DND-41 (cell line): ENCODE results near the gene MAP2K3.
"Not testable (repeated sequence)": the region's sequence is repeated elsewhere in the genome, so short reads cannot be mapped to it uniquely, and the experiment has no call there.

Experiments
- ATAC-seq: fragments of 200-7000 bp; cut with Tn5 transposase; 3 replicates; pipeline ENCODE4 v1.9.1; 2021; ENCODE audit warnings: low read depth; ENCODE audit not compliant: insufficient read depth
- DNase-seq: peaks from one replicate; pipeline ENCODE4 v3.0.0-alpha.2; 2020
- H2AFZ ChIP-seq: 2 replicates; pipeline ENCODE4 v1.6.0; 2012; ENCODE audit warnings: low read depth, low read length
- H3K27ac ChIP-seq: 2 replicates; pipeline ENCODE4 v1.5.1; 2012; ENCODE audit warnings: low read length, inconsistent platforms
- H3K27me3 ChIP-seq: fragments of 200-600 bp; sonication (generic); 2 replicates; pipeline ENCODE4 v1.6.0; 2012; ENCODE audit warnings: low read length, mild to moderate bottlenecking, inconsistent platforms; ENCODE audit not compliant: insufficient read depth, poor library complexity
- H3K36me3 ChIP-seq: 2 replicates; pipeline ENCODE4 v1.5.1; 2012; ENCODE audit warnings: low read length, inconsistent platforms; ENCODE audit not compliant: insufficient read depth
- H3K4me1 ChIP-seq: 2 replicates; pipeline ENCODE4 v1.5.1; 2012; ENCODE audit warnings: mild to moderate bottlenecking, low read length; ENCODE audit not compliant: insufficient read depth
- H3K4me2 ChIP-seq: 2 replicates; pipeline ENCODE4 v1.6.0; 2012; ENCODE audit warnings: mild to moderate bottlenecking, moderate library complexity, low read length, inconsistent platforms; ENCODE audit not compliant: insufficient read depth
- H3K4me3 ChIP-seq, 2 experiments: fragments of 200-600 bp in 1 of 2; shearing (Covaris generic) in 1 of 2; 2 replicates each; pipeline ENCODE4 v1.5.1; 2012 to 2016; ENCODE audit warnings: inconsistent platforms in 2 of 2, low read length in 2 of 2, mild to moderate bottlenecking in 2 of 2, low read depth in 1 of 2, moderate library complexity in 1 of 2
- H3K79me2 ChIP-seq: 2 replicates; pipeline ENCODE4 v1.6.0; 2012; ENCODE audit warnings: low read length, inconsistent platforms; ENCODE audit not compliant: insufficient read depth
- H3K9ac ChIP-seq: 2 replicates; pipeline ENCODE4 v1.6.0; 2012; ENCODE audit warnings: low read depth, mild to moderate bottlenecking, inconsistent platforms, low read length, moderate library complexity
- H3K9me3 ChIP-seq: 2 replicates; pipeline ENCODE4 v1.5.1; 2012; ENCODE audit warnings: low read length, moderate library complexity, mild to moderate bottlenecking, inconsistent platforms; ENCODE audit not compliant: insufficient read depth, severe bottlenecking
- H4K20me1 ChIP-seq: 2 replicates; pipeline ENCODE4 v1.6.0; 2012; ENCODE audit warnings: low read length; ENCODE audit not compliant: insufficient read depth
- EZH2 ChIP-seq: IDR thresholded peaks from 3 replicates; pipeline ENCODE4 v1.6.1; 2012; ENCODE audit warnings: borderline replicate concordance, low read depth, mild to moderate bottlenecking, moderate library complexity, low read length, inconsistent platforms; ENCODE audit not compliant: severe bottlenecking
- TF ChIP-seq, protein P1 (sequence below): IDR thresholded peaks from 2 replicates; pipeline ENCODE4 v1.5.1; 2012; ENCODE audit warnings: borderline replicate concordance, low read length, moderate library complexity, mild to moderate bottlenecking; ENCODE audit not compliant: poor library complexity, severe bottlenecking; ENCODE audit errors: extremely low read depth

Gene MAP2K3

DNA sequence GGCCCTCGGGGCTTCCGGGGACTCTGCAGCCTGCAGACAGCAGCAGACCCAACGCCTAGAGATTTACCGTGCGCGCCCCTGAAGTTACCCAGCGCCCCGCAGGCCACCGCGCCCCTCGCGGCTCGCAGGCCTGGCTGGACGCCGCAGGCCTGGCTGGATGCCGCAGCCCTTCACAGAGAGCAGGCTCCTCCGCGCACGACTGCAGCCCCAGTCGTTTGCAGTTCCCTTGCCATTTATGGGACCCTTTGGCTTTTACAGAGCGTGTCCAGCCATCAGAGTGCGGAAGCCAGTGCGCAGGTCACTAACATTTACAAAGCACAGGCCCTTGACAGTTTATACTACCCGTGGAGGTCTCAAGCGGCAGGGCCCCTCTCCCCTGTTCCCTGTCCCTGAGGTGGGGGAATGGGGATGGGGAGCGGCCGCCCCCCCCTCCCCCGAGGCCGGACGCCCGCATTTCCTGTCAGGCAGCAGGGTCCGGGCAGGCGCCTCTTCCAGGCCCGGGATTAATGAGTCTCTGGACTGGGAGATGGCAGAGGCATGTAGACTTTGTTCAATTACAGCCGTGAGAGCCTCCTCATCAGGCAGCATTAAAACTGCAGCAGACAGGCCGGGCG is 32.5 kb downstream of the MAP2K3 start:
- not testable (repeated sequence) for H3K4me1 ChIP-seq, H3K4me2 ChIP-seq, H3K79me2 ChIP-seq, DNase-seq, H3K27me3 ChIP-seq, H3K27ac ChIP-seq, H3K9ac ChIP-seq, H3K36me3 ChIP-seq, H3K4me3 ChIP-seq, H4K20me1 ChIP-seq, H2AFZ ChIP-seq, H3K9me3 ChIP-seq
- ATAC-seq, result peak; percentile 25; the same call in 1 of the 3 replicates

DNA sequence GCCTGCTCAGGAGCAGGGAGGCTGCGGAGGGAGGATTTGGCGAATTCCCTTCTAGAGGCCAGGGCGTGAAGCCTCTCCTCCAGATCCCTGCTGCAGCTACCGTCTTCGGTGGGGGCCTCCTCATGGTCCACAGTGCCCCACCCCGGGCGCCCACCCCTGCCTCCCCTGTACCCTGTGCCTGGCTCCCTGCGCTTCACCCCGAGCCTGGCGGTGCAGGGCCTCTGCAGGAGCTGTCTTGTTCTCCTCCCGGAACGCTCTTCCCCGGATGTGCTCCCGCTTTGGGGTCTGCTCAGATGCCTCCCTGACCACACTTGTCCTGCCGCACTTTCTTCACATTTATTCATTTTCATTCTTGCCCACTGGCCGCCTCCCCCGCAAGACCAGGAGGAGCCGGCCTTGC is 33.3 kb downstream of the MAP2K3 start:
- not testable (repeated sequence) for H3K27ac ChIP-seq, H3K36me3 ChIP-seq, H3K4me2 ChIP-seq, H3K4me1 ChIP-seq, ATAC-seq, H4K20me1 ChIP-seq, H3K27me3 ChIP-seq, H3K4me3 ChIP-seq, H3K9ac ChIP-seq, H3K79me2 ChIP-seq, H3K9me3 ChIP-seq, DNase-seq, H2AFZ ChIP-seq

DNA sequence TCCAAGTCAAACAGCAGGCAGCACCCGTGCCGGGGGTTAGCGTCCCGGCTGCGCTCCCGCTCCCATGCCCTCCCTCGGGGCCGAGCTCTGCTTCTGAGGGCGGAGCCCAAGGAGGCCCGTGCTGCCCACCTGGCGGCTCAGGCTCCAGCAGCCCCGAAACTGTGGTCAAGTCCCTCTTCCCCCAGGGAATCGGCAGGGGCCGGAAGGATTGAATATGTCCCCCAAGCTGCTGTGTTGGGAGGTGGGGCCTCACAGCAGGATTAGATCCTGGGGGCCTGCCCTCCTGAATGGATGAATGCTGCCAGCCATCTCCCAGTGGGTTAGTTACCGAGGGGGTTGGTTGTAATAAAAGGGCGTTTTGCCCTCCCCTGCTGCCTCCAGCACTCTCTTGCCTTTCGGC is 33.9 kb downstream of the MAP2K3 start:
- ATAC-seq (no peak), DNase-seq (no peak)
- Histone ChIP-seq H3K9ac (no peak overlapping the region), H3K9me3 (no peaks in the 10 kb centered on the region), H2AFZ (no peak overlapping the region), H3K4me2 (no peak overlapping the region), H3K79me2 (no peaks in the 10 kb centered on the region), H4K20me1 (no peaks in the 10 kb centered on the region), H3K27me3 (no peaks in the 10 kb centered on the region), H3K4me1 (peaks cover 2% of the 10 kb centered on the region; the same call in 1 of the 2 replicates), H3K36me3 (no peaks in the 10 kb centered on the region), H3K4me3 (no peak overlapping the region), H3K27ac (no peak overlapping the region)
- TF ChIP-seq, protein P1, sequence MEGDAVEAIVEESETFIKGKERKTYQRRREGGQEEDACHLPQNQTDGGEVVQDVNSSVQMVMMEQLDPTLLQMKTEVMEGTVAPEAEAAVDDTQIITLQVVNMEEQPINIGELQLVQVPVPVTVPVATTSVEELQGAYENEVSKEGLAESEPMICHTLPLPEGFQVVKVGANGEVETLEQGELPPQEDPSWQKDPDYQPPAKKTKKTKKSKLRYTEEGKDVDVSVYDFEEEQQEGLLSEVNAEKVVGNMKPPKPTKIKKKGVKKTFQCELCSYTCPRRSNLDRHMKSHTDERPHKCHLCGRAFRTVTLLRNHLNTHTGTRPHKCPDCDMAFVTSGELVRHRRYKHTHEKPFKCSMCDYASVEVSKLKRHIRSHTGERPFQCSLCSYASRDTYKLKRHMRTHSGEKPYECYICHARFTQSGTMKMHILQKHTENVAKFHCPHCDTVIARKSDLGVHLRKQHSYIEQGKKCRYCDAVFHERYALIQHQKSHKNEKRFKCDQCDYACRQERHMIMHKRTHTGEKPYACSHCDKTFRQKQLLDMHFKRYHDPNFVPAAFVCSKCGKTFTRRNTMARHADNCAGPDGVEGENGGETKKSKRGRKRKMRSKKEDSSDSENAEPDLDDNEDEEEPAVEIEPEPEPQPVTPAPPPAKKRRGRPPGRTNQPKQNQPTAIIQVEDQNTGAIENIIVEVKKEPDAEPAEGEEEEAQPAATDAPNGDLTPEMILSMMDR, result no peak
- no peak for TF ChIP-seq EZH2

DNA sequence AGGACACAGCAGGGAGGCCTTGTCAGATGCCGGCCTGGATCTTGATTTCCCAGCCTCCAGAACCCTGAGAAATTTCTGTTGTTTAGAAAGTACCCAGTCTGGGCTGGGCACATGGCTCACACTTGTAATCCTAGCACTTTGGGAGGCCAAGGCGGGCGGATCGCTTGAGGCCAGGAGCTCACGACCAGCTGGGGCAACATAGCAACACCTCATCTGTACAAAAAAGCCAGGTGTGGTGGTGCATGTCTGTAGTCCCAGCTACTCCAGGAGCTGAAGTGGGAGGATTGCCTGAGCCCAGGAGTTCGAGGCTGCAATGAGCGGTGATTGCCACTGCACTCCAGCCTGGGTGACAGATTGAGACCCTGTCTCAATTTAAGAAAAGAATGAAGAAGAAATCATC is 34.3 kb downstream of the MAP2K3 start:
- ATAC-seq, H3K9ac ChIP-seq, H3K4me3 ChIP-seq, H3K4me2 ChIP-seq, H3K27me3 ChIP-seq, H3K9me3 ChIP-seq, H3K27ac ChIP-seq, DNase-seq, H2AFZ ChIP-seq, H3K36me3 ChIP-seq, H3K4me1 ChIP-seq, H3K79me2 ChIP-seq, H4K20me1 ChIP-seq: not testable (repeated sequence)

DNA sequence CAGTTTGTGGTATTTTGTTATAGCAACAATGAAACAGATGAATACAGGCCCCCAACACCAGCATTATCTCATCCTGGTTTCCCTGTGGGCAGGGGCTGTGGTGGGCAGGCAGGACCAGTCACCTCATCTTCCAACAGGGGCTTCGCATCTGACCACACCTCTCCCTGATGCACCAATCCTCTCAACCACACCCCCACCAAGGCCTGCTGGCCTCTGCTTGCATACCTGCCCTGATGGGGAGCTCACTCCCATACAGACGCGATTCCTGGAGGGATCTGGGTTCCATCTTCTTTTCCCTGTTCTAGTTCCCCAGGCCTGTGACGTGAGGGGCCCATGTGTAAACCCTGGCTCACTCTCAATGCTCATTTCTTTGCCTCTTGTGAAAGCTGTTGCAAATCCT is 34.7 kb downstream of the MAP2K3 start:
- H2AFZ ChIP-seq, H4K20me1 ChIP-seq, H3K27ac ChIP-seq, H3K4me3 ChIP-seq, DNase-seq, H3K4me1 ChIP-seq, H3K27me3 ChIP-seq, H3K9me3 ChIP-seq, H3K4me2 ChIP-seq, H3K36me3 ChIP-seq, H3K9ac ChIP-seq, H3K79me2 ChIP-seq, ATAC-seq: not testable (repeated sequence)

DNA sequence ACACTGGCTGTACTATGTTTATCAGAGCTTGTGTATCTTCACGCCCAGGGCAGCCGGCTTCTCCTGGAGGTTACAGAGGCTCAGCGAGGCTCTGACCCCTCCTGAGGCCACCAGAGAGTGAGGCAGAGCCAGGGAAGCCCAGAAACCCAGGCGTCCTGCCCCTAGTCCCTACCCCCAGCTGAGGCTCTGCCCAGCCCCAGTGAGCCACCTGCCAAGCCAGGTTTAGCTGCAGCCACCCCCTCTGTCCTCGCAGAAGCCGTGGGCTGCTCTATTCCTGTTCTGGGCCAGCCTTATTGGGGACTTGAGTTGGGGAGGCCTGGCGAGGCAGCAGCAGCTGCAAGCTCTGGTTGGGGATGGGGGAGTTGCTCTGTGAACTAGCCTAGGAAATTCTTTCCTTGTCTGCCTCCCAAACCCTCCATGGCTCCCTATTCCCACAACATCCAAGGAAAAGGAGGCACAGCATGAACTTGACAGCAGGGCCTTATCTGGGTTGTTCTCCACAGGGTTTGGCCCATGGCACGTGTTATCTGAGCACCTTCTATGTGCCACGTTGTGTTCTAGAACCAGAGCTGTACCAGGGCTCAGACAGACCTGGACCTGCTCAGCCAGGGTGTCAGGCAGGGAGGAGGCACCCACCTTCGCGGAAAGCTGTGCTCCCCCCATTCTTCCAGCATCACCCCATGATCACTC is 35.3 kb downstream of the MAP2K3 start:
- not testable (repeated sequence) for H3K9me3 ChIP-seq, H3K4me3 ChIP-seq, ATAC-seq, H2AFZ ChIP-seq, DNase-seq, H4K20me1 ChIP-seq, H3K27ac ChIP-seq, H3K9ac ChIP-seq, H3K4me2 ChIP-seq, H3K27me3 ChIP-seq, H3K79me2 ChIP-seq, H3K36me3 ChIP-seq, H3K4me1 ChIP-seq

DNA sequence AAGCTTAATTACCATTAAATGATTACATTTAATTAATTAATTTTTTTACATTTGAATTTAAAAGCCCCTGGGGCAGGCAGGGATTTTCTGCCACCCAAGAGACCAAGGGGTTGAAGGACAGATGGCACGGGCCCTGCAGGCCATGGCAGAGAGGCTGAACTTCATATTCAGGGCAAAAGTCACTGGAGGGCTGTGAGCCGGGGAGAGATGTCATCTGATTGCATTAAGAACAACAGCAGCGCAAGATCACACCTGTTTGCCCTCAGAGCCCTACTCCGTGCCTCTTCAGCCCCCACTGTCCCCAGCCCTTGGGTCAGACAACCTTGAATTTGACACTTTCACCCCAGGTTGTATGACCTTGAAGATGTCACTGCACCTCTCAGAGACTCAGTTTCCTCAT is 35.9 kb downstream of the MAP2K3 start:
- not testable (repeated sequence) for H3K4me2 ChIP-seq, H3K36me3 ChIP-seq, H3K4me3 ChIP-seq, H3K9me3 ChIP-seq, H3K27ac ChIP-seq, H3K4me1 ChIP-seq, ATAC-seq, H2AFZ ChIP-seq, H4K20me1 ChIP-seq, H3K27me3 ChIP-seq, H3K9ac ChIP-seq, DNase-seq, H3K79me2 ChIP-seq
